Endothelial cell (in vitro differentiated cells): ENCODE results near the gene MRPL24. TPM values are rescaled to one million over a fixed set of nuclear protein-coding genes. Genes with fewer than 3 reads are reported as not detected.

Experiments used
- DNase-seq: peaks from one replicate; pipeline ENCODE4 v3.0.0; 2021; ENCODE audit warnings: low spot score
- H3K27ac Mint-ChIP-seq: one replicate; pipeline ENCODE4 v1.8.0; 2021; ENCODE audit warnings: mixed read lengths, inconsistent platforms; ENCODE audit not compliant: unreplicated experiment
- H3K27me3 Mint-ChIP-seq: one replicate; pipeline ENCODE4 v1.8.0; 2021; ENCODE audit warnings: mild to moderate bottlenecking, moderate library complexity, mixed read lengths, inconsistent platforms; ENCODE audit not compliant: unreplicated experiment
- H3K36me3 Mint-ChIP-seq: one replicate; pipeline ENCODE4 v1.8.0; 2021; ENCODE audit warnings: mild to moderate bottlenecking, low read depth, mixed read lengths, inconsistent platforms; ENCODE audit not compliant: unreplicated experiment
- H3K4me1 Mint-ChIP-seq: one replicate; pipeline ENCODE4 v1.8.0; 2021; ENCODE audit warnings: mild to moderate bottlenecking, mixed read lengths, inconsistent platforms; ENCODE audit not compliant: unreplicated experiment
- H3K4me3 Mint-ChIP-seq: one replicate; pipeline ENCODE4 v1.8.0; 2021; ENCODE audit warnings: mild to moderate bottlenecking, mixed read lengths, inconsistent platforms; ENCODE audit not compliant: unreplicated experiment
- H3K9me3 Mint-ChIP-seq: one replicate; pipeline ENCODE4 v1.8.0; 2021; ENCODE audit warnings: mixed read lengths, inconsistent platforms; ENCODE audit not compliant: unreplicated experiment
- total RNA-seq: library from RNA; stranded (reverse); fragmentation: NEBNext Ultra II Directional; extraction: Animal tissue kit (Norgen Biotek cat#: 25700); gene quantifications from one replicate; pipeline ENCODE4 v1.2.1, GENCODE V29; 2021; ENCODE audit not compliant: unreplicated experiment
- TF ChIP-seq, protein P1 (sequence below): fragments of 200-600 bp; sonication (generic); IDR thresholded peaks from one replicate; pipeline ENCODE4 v1.5.0; 2021; ENCODE audit warnings: antibody characterized with exemption; ENCODE audit not compliant: unreplicated experiment

Gene MRPL24
- total RNA-seq, 1 donor from 2014 or later, result 26.7 TPM

DNA sequence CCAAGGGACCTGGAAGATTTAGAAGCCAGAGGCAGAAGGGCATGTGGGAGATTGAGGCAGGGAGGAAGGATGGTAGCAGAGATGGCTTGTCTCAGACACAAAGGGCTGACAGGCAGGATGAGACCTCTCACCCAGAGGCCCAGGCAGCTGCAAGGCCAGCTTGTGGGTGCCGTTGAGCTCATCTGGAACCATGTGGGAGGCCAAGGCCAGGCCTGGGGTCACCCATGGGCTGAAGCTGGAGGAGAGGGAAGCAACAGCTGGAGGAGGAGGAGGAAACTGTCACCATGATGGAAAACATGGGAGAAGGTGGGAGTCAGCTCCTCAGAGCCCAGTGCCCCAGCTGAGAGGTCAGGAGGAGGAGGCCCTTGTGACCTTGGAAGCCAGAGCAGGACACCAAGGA is 41.9 kb downstream of the MRPL24 start:
- no peak for DNase-seq
- H3K4me1 Mint-ChIP-seq, result peaks cover 6% of the 10 kb centered on the region
- TF ChIP-seq, protein P1, sequence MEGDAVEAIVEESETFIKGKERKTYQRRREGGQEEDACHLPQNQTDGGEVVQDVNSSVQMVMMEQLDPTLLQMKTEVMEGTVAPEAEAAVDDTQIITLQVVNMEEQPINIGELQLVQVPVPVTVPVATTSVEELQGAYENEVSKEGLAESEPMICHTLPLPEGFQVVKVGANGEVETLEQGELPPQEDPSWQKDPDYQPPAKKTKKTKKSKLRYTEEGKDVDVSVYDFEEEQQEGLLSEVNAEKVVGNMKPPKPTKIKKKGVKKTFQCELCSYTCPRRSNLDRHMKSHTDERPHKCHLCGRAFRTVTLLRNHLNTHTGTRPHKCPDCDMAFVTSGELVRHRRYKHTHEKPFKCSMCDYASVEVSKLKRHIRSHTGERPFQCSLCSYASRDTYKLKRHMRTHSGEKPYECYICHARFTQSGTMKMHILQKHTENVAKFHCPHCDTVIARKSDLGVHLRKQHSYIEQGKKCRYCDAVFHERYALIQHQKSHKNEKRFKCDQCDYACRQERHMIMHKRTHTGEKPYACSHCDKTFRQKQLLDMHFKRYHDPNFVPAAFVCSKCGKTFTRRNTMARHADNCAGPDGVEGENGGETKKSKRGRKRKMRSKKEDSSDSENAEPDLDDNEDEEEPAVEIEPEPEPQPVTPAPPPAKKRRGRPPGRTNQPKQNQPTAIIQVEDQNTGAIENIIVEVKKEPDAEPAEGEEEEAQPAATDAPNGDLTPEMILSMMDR, result no peak
- peaks cover 12% of the 10 kb centered on the region for H3K27me3 Mint-ChIP-seq
- H3K27ac Mint-ChIP-seq, result no peak overlapping the region
- H3K36me3 Mint-ChIP-seq, result peaks cover 8% of the 10 kb centered on the region
- H3K4me3 Mint-ChIP-seq, result peak overlapping the region; percentile 73
- H3K9me3 Mint-ChIP-seq, result no peaks in the 10 kb centered on the region

GRCh38 chr1:156697481-156697880 is 43.4 kb downstream of the MRPL24 start:
- Mint-ChIP-seq H3K4me3 (no peak overlapping the region), H3K36me3 (peaks cover 11% of the 10 kb centered on the region), H3K27ac (no peak overlapping the region), H3K9me3 (no peaks in the 10 kb centered on the region), H3K4me1 (peaks cover 18% of the 10 kb centered on the region), H3K27me3 (peaks cover 15% of the 10 kb centered on the region)
- DNase-seq, result no peak
- TF ChIP-seq, protein P1, result no peak

DNA sequence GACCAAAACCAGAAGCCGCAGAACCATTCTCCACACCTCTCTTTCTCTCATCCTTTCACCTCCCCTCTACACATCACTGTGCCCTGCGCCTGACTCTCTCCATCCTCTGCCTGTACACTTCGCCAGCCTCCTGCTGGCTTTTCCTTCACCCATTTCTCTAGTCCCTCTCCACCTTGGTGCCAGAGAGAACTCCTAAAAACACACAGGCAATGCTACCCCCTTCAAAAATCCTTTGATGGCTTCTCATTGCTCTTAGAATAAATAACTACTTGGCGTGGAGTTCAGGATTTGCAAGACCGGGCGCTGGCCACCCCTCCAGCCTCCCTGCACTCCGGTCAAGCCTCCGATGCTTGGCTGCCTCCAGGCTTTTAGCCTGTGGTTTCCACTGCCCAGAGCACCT is 44.1 kb downstream of the MRPL24 start:
- H3K27me3 Mint-ChIP-seq, result peaks cover 12% of the 10 kb centered on the region
- no peak for DNase-seq
- no peaks in the 10 kb centered on the region for H3K9me3 Mint-ChIP-seq
- H3K4me1 Mint-ChIP-seq, result peaks cover 25% of the 10 kb centered on the region
- TF ChIP-seq, protein P1, result no peak
- peaks cover 15% of the 10 kb centered on the region for H3K36me3 Mint-ChIP-seq
- no peak overlapping the region for H3K27ac Mint-ChIP-seq
- H3K4me3 Mint-ChIP-seq, result no peak overlapping the region

GRCh38 chr1:156694690-156694962 is 46.3 kb downstream of the MRPL24 start:
- Mint-ChIP-seq H3K27me3 (peaks cover 18% of the 10 kb centered on the region), H3K4me1 (peaks cover 34% of the 10 kb centered on the region), H3K36me3 (peaks cover 16% of the 10 kb centered on the region), H3K4me3 (no peak overlapping the region), H3K9me3 (no peaks in the 10 kb centered on the region), H3K27ac (peak overlapping the region; percentile 57)
- TF ChIP-seq, protein P1, result no peak
- no peak for DNase-seq

- H3K4me1 Mint-ChIP-seq, result peaks cover 37% of the 10 kb centered on the region
- peaks cover 13% of the 10 kb centered on the region for H3K36me3 Mint-ChIP-seq
- H3K27me3 Mint-ChIP-seq, result peaks cover 20% of the 10 kb centered on the region
- TF ChIP-seq, protein P1, result no peak
- DNase-seq, result peak; percentile 40
- no peak overlapping the region for H3K4me3 Mint-ChIP-seq
- H3K9me3 Mint-ChIP-seq, result no peaks in the 10 kb centered on the region
- H3K27ac Mint-ChIP-seq, result peak overlapping the region; percentile 57
These were observed 46.8 kb downstream of the MRPL24 start for GRCh38 chr1:156693848-156694689.
